Stimulated activated CD8-positive, alpha-beta memory T cell treated with anti-CD3 and anti-CD28 coated beads, Interleukin-2, amount 100 ng/mL, for 1 hour (primary cell): Measurements from ENCODE around the gene IL19.
"Not testable (repeated sequence)": the region's sequence is repeated elsewhere in the genome, so short reads cannot be mapped to it uniquely, and the experiment has no call there.

Source experiments
- DNase-seq, 2 donors: peaks; one replicate each; pipeline ENCODE4 v3.0.0-alpha.2; 2020; ENCODE audit warnings: low read depth in 2 of 2

The IL19 gene

GRCh38 chr1:206741142-206741701 lies 29.4 kb upstream of the IL19 start:
- DNase-seq, result no peak

- no peak for DNase-seq
These were observed 27.7 kb upstream of the IL19 start for GRCh38 chr1:206742719-206743383.

GRCh38 chr1:206744683-206745082 lies 25.9 kb upstream of the IL19 start:
- no peak for DNase-seq

- no peak for DNase-seq
These were observed 25.3 kb upstream of the IL19 start for GRCh38 chr1:206745301-206745700.

GRCh38 chr1:206748348-206749030 lies 22.1 kb upstream of the IL19 start:
- DNase-seq, result no peak

GRCh38 chr1:206751891-206752290 lies 18.7 kb upstream of the IL19 start:
- no peak for DNase-seq

- DNase-seq, result no peak
These were observed 18.1 kb upstream of the IL19 start for GRCh38 chr1:206752481-206752880.

GRCh38 chr1:206753141-206753540 lies 17.4 kb upstream of the IL19 start:
- no peak for DNase-seq

- no peak for DNase-seq
These were observed 16.6 kb upstream of the IL19 start for GRCh38 chr1:206754011-206754410.

- no peak for DNase-seq
These were observed 12.9 kb upstream of the IL19 start for GRCh38 chr1:206757524-206758266.

- DNase-seq, result no peak
These were observed 10.0 kb upstream of the IL19 start for GRCh38 chr1:206760590-206760989.

GRCh38 chr1:206761159-206761768 lies 9.3 kb upstream of the IL19 start:
- no peak for DNase-seq

- DNase-seq, result not testable (repeated sequence)
These were observed 7.7 kb upstream of the IL19 start for GRCh38 chr1:206762741-206763364.

- DNase-seq, result not testable (repeated sequence)
These were observed 4.8 kb upstream of the IL19 start for GRCh38 chr1:206765771-206766170.

GRCh38 chr1:206766251-206766856 lies 4.2 kb upstream of the IL19 start:
- peak; percentile 43 to 50 for DNase-seq

GRCh38 chr1:206768472-206769303 lies 1.9 kb upstream of the IL19 start:
- DNase-seq, result no peak

GRCh38 chr1:206769304-206769731 lies 1.3 kb upstream of the IL19 start:
- no peak for DNase-seq

GRCh38 chr1:206771338-206771692 lies 742 bp downstream of the IL19 start:
- DNase-seq, result no peak

GRCh38 chr1:206772243-206772937 lies 1.8 kb downstream of the IL19 start, which contains the start of gene IL10:
Gene IL10, minus strand, starts transcription at chr1:206772494. Its CDS starts 59 bp downstream, at chr1:206772435.
- no peak for DNase-seq

GRCh38 chr1:206774093-206774492 lies 3.5 kb downstream of the IL19 start:
- no peak for DNase-seq
